ENCODE data around the gene TMEM89. TPM values are rescaled to one million over a fixed set of nuclear protein-coding genes. Genes with fewer than 3 reads are reported as not detected.

TMEM89 gene
- total RNA-seq, 1 experiment from 2014 or later: not detected

GRCh38 chr3:48596676-48597407 is 24.7 kb downstream of the TMEM89 start:
- in situ Hi-C loops (cut with HindIII; ENCODE audit: low pct_unique_long_range_greater_than_20kb, low sequenced_read_pairs) (no loop called here), intact Hi-C loops (cut with micrococcal nuclease; ENCODE audit: unreplicated experiment) (no loop called here)
- ChIA-PET CTCF (no interaction called here), POLR2A (no interaction called here)
- no peaks in the 10 kb centered on the region for H3K36me3 ChIP-seq (ENCODE audit: control insufficient read depth, insufficient read depth, low read length)
- BruUV-seq (replicated peaks): no TSS peak
- H3K4me1 ChIP-seq (ENCODE audit: control insufficient read depth, insufficient read depth, low read length): peaks cover 34% of the 10 kb centered on the region
- H3K27me3 ChIP-seq (ENCODE audit: control insufficient read depth, insufficient read depth, low read length): no peaks in the 10 kb centered on the region
- ATAC-seq: no peak
- no peaks in the 10 kb centered on the region for H3K9me3 ChIP-seq (ENCODE audit: control insufficient read depth, insufficient read depth, low read depth, low read length)
- TF ChIP-seq SIN3A (IDR thresholded peaks at IDR 0.05; ENCODE audit: borderline replicate concordance, insufficient read depth, low read depth, low read length) (no peak), POLR2AphosphoS5 (IDR thresholded peaks at IDR 0.05; ENCODE audit: low read depth, low read length) (no peak), TCF7L2 (IDR thresholded peaks at IDR 0.05; ENCODE audit: low read depth, low read length) (no peak), CTCF (IDR thresholded peaks at IDR 0.05) (no peak)
- TF ChIP-seq, protein P1, sequence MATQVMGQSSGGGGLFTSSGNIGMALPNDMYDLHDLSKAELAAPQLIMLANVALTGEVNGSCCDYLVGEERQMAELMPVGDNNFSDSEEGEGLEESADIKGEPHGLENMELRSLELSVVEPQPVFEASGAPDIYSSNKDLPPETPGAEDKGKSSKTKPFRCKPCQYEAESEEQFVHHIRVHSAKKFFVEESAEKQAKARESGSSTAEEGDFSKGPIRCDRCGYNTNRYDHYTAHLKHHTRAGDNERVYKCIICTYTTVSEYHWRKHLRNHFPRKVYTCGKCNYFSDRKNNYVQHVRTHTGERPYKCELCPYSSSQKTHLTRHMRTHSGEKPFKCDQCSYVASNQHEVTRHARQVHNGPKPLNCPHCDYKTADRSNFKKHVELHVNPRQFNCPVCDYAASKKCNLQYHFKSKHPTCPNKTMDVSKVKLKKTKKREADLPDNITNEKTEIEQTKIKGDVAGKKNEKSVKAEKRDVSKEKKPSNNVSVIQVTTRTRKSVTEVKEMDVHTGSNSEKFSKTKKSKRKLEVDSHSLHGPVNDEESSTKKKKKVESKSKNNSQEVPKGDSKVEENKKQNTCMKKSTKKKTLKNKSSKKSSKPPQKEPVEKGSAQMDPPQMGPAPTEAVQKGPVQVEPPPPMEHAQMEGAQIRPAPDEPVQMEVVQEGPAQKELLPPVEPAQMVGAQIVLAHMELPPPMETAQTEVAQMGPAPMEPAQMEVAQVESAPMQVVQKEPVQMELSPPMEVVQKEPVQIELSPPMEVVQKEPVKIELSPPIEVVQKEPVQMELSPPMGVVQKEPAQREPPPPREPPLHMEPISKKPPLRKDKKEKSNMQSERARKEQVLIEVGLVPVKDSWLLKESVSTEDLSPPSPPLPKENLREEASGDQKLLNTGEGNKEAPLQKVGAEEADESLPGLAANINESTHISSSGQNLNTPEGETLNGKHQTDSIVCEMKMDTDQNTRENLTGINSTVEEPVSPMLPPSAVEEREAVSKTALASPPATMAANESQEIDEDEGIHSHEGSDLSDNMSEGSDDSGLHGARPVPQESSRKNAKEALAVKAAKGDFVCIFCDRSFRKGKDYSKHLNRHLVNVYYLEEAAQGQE (IDR thresholded peaks at IDR 0.05; ENCODE audit: insufficient read depth in 1 of 2, low read depth in 2 of 2, low read length in 1 of 2): no peak
- H3K27ac ChIP-seq (ENCODE audit: low read length): no peak overlapping the region
- no peak for DNase-seq (ENCODE audit: low read depth, low spot score)
- H3K4me3 ChIP-seq (ENCODE audit: low read depth in 2 of 2, low read length in 2 of 2): no peak overlapping the region

GRCh38 chr3:48596157-48596556 is 25.4 kb downstream of the TMEM89 start:
- H3K4me3 ChIP-seq (ENCODE audit: low read depth in 2 of 2, low read length in 2 of 2): no peak overlapping the region
- TF ChIP-seq CTCF (IDR thresholded peaks at IDR 0.05): no peak
- H3K27me3 ChIP-seq (ENCODE audit: control insufficient read depth, insufficient read depth, low read length): no peaks in the 10 kb centered on the region
- in situ Hi-C loops (cut with HindIII; ENCODE audit: low pct_unique_long_range_greater_than_20kb, low sequenced_read_pairs) (no loop called here), intact Hi-C loops (cut with micrococcal nuclease; ENCODE audit: unreplicated experiment) (no loop called here)
- CTCF ChIA-PET: no interaction called here
- ATAC-seq: peak; percentile 28
- no peak for DNase-seq (ENCODE audit: low read depth, low spot score)
- no peaks in the 10 kb centered on the region for H3K9me3 ChIP-seq (ENCODE audit: control insufficient read depth, insufficient read depth, low read depth, low read length)
- BruUV-seq (replicated peaks): no TSS peak
- peak overlapping the region; percentile 54 for H3K27ac ChIP-seq (ENCODE audit: low read length)
- H3K4me1 ChIP-seq (ENCODE audit: control insufficient read depth, insufficient read depth, low read length): peaks cover 34% of the 10 kb centered on the region
- no peaks in the 10 kb centered on the region for H3K36me3 ChIP-seq (ENCODE audit: control insufficient read depth, insufficient read depth, low read length)
- POLR2A ChIA-PET: no interaction called here

All from Panc1 (cell line).